ENCODE data around the gene GPRC5D.

GPRC5D gene

DNA sequence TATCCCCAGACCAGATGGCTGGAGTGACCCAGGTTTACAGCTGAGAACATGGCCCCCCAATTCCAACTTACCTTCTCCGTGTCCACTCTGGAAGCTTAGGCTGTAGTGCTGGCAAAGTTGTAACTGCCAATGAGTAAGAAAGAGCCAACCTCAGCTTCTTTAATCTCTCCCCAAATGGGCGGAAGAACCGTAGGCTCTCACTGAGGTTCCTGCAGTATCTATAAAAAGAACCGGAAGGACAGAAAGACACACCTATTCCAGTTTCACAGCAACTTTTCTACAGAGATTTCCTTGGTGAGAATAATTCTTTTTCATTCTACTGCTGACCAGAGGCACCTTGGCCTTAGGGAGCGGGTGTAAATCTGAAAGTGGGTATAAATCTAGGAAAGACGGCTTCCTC lies at the start of gene GPRC5D:
Gene GPRC5D, minus strand, starts transcription at position 135 of the 400 bp plus-strand sequence. CDS start 1,786 bp downstream, outside the sequence.
- DNase-seq = no peak

DNA sequence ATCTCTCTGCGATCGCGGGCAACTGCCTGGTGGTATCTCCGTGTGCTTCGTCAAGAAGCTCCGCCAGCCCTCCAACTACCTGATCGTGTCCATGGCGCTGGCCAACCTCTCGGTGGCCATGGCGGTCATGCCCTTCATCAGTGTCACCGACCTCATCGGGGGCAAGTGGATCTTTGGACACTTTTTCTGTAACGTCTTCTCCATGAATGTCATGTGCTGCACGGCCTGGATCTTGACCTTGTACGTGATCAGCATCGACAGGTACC lies 49.7 kb upstream of the GPRC5D start:
- no peak for DNase-seq

DNA sequence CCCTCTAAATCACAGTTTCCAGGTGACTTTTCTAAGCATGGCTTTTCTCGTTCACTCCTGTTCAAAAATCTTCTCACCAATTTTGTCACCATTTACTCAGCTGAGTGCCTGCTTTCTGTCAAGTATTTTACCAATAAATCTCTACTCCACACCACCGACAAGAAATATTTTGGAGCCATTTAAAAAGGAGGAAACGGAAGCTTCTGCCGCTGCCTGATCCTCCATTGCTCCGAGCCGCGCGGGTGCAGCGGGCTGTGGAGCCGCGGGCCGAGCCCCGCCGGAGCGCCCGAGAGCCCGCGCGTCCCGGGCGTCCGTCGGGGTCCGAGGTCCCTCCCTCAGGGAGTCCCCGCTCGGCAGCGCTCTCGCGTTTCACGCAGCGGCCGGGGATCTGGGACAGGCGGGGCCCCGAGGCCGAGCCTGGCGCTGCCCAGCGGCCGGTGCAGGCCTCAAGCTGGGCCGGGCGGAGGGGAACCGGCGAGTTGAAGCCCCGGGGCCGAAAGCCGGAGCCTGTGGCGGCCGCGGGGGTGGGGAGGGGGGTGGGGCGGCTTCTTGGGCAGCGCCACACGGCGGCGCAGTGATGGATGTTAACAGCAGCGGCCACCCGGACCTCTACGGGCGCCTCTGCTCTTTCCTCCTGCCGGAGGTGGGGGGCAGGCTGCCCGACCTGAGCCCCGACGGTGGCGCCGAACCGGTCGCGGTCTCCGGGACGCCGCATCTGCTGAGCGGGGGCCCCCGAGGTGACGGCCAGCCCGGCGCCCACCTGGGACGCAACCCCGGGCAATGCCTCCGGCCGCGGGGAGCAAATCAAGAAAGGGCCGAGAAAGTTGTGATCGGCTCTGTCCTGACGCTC lies 49.2 kb upstream of the GPRC5D start:
- DNase-seq = peak; percentile 72

DNA sequence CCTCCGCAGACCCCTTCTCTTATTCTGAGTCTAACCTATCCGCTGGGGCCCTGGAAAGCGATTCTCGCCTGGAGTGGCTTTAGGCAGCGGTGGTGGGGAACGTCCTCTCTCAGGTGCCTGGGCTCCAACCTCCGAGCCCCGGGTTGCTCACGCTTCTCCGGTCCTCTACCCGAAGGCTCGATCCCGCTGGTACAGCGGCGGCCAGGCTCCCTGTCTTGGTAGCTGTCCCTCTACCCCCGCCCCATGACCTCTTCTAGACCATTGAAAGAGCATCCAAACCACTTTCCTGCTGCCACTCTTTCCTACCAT lies 48.6 kb upstream of the GPRC5D start:
- peak; percentile 67 for DNase-seq

DNA sequence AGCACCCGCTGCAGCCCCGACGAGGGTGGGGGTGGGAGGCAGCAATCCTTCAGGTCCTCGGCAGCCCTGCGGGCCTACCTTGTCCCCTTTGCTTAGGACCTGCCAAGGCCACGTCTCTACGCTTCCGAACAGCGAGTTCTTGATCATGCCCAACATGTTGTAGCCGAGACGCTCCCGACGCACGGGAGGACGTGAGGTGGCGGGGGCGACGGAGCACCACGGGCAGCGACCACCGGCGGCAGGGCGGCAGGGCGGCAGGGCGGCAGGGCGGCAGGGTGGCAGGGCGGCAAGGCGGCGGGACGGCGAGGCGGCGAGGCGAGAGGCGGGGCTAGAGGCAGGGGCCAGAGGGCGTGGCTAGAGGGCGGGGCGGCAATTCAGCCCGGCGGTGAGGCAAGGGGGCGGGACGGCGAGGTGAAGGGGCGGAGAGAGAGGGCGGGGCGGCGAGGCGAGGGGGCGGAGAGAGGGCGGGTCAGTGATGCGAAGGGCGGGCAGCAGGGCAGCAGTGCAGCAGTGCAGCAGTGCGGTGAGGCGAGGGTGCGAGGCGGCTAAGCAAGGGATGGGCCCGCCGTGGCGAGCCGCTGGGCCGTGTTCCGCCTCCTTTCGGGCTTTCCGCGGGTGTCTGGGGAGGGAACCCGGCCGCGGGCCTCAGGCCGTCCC lies 48.1 kb upstream of the GPRC5D start, which contains the start of gene HEBP1:
Gene HEBP1, minus strand, starts transcription at position 307 of the 657 bp plus-strand sequence. Its CDS starts 151 bp downstream, at position 156.
- peak; percentile 86 for DNase-seq

DNA sequence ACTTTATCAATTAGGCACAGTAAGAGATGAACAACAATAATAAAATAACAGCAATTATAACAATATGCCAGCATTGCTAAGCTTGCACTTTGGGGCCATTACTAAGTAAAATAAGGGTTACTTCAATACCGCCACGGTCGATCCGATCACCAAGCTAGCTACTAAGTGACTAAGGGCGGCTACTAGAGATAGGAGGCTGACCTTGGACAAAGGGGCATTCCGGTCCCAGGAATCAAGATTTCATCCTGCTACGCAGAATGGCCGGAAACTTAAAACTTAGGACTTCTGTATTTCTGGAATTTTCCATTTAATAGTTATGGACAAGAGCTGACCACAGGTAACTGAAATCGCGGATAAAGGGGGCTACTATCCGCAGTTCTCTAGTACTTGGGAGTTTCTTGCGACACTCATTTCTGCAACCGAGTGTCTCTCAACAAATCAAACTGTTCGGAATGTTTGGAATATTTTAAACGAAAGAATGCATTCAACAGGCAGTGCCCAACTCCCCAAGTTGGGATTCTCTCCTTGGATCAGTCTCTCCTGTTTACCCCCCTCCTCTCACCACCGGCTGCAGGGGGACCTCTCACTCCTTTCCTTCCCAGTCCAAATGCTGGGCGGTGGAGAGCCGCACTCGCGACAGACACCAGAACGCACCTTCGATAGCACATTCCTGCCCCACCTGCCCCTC lies 47.4 kb upstream of the GPRC5D start:
- no peak for DNase-seq

DNA sequence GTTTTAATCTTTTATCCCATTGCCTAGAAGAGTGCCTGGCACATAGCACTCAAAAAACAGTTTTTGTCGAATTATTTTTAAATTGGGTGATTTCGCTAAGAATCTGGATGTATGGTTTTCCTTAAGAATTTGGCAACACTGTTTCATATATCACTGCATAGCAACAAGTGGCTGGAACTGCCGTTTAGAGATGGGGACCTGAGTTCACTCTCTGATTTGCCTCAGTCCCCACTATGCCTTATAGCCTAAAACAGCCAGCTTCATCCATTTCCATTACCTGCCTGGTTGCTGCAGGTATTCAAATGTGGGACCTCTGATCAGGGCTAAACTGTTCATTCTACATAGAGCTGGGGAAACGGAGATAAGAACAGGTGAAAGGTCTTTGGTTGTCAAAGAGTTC lies 46.3 kb upstream of the GPRC5D start:
- no peak for DNase-seq

DNA sequence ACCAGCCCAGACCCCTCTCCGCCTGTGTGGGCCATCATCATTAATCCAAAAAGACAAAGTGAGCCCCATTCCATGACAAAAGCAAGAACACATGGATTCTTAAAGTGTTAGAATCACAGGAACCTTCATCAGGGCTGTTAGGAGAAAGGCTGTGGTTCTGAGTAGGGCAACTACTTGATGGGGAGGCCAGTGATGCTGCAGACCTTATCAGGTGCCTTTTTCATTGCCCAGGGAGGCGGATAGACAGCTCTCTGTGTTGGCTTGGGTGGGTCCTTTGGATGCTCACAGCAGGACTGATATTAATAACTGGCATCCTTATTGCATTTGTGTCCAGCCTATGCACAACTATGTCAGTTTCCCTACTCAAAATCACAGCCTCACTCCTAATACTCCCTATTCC lies 45.8 kb upstream of the GPRC5D start:
- DNase-seq = no peak

DNA sequence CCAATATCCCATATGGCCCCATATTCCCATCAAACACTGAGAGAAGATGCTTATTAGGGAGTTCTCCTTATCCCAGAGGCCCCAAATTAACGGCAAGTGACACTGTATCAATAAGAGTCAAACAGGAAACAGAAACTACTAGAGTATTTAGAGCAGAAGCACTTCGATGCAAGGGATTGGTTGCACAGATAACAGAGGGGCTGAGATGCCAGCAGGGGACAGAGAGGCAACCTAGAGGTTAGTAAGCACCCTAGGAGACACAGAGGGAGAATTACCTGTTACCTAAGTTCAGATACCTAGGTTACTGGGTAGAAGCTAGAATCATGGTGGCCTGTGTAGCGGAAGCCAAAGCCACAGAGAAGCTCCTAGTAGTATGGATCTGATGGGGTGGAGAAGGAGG lies 45.2 kb upstream of the GPRC5D start:
- no peak for DNase-seq

DNA sequence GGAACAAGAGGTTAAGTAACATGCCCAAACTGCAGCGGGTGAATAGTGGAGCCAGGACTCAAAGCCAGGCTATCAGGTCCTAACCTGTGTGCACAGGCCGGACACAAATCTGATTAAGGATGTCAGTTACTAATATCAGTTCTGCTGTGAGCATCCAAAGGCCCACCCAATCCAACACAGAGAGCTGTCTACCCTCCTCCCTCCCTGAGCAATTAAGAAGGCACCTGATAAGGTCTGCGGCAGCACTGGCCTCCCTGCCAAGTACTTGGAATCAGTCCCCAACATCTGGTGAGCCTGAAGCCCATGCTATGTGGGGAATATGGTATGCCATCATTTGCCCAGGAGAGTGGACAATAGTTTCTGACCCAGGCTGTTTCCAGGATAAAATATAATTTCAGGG lies 44.2 kb upstream of the GPRC5D start:
- DNase-seq = no peak

DNA sequence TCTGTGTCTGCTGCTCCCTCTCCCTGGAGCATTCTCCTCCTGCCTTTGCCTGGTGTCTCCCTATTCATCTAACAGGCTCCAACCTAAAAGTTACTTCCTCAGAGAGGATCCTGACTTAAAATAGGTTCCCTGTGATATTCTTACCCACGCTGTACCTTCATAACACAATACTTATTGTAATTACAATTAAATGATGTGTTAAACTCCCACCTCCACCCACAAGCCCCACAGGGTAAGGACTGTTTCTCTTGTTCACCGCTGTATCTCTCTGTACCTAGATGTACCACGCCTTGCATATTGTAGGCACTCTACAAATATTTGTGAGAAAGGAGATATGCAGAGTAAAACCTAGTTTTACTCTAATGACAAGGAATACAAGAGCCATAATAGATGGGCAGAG lies 43.1 kb upstream of the GPRC5D start:
- no peak for DNase-seq

DNA sequence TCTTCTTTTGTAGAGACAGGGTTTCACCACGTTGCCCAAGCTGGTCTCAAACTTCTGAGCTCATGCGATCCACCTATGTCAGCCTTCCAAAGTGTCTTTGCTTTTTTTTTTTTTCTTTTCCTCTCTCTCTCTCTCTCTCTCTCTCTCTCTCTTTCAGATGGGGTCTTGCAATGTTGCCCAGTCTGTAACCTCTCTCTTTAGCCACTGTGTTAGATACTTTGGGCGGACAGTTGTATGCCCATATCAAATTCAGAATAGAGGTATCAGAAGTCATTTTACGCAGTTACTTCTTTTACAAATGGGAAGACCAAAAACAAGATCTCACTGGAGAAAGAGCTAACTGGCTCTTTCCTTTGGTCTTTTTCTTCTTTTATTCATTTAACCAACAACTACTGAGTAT lies 41.4 kb upstream of the GPRC5D start:
- no peak for DNase-seq

DNA sequence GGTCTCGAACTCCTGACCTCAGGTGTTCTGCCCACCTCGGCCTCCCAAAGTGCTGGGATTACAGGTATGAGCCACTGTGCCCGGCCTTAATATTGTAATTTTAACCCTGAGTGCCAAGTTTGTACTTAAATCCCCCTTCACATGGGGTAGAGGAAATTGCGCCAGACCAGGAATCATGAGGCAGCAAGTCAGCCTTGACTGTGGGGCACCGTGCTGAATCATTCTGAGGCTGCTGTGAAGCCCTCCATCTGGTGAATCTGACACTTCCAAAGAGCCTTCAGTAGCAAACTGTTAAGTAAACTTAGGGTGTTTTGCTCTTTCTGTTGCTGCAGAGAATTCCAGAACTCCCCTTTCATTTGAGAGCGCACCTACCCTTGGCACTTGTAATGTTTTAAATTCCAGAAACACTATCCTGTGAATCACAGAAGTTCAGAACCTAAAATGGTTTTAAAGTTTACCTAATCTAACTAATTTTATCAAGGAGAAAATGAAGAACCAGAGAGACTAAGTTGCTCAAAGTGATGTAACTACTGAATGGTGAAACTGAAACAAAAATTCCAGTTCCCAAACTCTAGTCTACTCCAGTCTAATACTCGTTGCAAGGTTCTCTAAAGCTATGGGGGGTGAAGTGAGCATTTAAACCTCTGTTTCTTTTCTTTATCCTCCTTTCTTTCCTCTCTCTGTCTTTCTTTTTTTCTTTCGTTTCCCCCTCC lies 40.6 kb upstream of the GPRC5D start:
- no peak for DNase-seq

DNA sequence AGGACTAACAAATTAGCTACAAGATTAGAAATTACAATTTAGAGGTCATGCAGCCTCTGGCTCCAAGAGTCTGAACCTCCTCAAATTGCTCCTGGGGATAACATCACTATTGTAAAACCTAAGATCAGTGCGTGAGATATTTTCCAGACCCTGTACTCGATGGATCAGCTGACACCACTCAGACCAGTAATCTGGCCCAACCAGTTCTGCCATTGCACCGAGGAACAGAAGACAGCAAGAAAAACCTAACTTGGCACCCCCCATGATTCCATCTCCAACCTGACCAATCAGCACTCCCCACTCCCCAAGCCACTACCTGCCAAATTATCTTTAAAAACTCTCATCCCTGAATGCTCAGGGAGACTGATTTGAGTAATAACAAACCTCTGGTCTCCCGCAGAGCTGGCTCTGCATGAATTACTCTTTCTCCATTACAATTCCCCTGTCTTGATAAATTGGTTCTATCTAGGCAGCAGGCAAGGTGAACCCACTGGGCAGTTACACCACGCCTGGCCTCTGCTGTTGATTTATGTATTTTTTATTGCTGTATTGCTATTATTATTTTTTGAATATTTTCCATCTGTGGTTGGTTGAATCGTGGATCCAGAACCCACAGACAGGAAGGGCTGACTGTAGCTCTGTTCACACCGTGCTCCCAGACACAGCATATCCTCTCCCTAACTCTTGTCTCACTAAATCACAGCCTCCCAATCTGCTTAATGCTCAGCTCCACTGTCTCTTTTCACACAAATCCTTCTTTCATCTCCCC lies 38.9 kb upstream of the GPRC5D start:
- DNase-seq = peak; percentile 29

DNA sequence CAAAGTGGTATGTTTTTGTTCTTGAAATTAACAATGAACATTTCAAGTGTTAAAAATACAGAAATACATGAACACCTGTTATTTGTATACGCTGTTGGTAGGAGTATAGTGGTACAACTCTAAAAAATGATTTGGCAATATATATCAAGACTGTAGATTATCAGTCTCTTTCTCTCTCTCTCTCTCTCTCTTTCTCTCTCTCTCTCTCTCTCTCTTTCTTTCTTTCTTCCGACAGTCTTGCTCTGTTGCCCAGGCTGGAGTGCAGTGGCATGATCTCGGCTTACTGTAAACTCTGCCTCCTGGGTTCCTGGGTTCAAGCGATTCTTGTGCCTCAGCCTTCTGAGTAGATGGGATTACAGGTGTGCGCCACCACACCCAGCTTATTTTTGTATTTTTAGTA lies 35.5 kb upstream of the GPRC5D start:
- DNase-seq = no peak

DNA sequence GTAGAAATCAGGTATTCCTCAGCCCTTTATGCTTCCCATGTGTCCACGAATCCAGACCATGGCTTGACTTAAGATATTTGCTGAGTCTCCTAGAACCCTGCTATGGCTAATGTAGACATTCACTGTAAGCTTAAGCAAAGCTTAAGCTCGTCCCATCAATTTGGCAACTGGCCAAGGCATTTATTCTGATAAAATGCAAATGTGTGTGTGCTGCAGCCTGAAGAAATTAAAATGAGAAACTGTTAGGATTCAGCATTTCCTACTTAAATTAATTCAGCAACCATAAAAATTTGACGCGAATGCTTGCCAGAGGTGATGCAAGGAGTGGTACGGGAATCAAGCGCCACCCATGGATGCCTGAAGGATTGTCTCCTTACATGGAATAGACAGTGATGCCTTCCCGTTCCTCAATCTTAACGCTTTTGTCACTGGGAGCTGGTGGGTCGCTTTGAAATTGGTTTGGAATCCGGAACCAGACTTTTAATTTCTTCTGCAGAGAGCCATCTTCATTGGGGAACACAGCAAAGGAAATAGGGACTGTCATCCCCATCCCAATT lies 34.9 kb upstream of the GPRC5D start:
- DNase-seq = peak; percentile 2

DNA sequence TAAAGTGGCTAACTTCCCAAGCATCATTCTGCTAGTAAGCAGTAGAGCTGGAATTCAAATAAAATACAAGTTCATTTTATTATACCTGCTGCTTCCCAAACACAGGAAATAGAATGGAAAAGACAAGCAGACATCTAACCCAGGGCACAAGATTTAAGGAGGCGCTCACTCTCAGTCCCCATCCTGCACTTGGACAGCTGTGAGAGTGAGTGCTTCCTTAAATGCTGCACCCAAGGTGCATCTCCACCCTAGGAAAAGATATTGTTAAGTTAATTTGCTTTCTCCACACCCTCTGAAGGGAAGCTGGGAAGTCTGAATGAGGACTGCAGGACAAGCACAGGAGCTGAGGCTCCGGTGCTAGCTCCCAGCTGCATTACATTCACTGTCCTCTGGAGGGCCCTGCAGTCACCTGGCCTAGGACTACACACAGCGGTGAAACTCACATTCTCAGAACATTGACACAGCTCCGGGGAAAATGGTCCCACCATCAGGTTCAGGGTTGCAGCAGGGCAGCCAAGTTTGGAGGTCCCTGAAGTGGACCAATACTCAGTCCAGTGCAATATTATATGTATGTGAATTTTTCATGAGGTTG lies 33.9 kb upstream of the GPRC5D start:
- DNase-seq = peak; percentile 21

DNA sequence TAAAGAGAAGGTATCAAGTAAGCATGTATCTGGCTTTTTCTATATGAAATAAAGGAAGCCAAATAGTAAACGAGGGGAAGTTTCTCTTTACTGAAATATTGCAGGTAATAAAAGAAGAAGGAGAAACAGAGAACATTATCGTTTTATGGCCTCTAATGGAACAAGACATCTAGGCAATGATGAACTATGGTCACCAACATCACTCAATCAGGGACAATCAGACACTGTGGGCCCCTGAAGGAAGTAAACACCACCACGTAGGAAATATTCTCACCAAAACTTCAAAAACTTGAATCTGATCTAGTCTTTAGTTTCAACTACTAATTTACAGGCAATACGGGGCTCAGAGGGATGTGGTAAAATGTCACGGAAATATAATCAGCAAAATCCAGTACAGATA lies 32.2 kb upstream of the GPRC5D start:
- DNase-seq = no peak

DNA sequence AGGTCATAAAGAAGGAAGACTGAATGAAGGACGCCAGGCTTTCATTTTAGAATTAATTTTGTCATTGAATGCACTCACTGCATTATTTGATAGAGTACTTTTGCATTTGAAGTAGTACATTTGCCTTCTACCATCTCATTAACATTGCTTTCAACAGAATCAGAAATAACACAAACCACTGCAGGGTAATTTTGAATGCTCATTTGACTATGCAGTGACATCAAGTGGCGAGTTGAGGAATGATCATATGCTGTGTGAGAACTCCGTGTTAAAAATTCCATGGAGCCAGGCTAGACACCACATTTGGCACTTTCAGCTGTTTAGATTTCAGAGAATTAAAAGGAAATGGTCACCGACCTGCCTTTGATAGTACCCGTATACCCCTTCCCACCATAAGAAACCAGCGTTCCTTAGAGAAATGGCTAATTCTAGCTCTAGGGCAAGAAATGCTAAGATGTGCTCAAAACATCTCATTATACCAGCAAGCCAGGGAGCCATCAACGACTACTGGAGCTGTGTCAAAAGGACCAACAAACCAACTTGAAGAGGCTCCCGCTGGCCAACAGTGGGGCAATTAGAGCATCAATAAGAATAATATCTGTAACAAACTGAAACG lies 31.6 kb upstream of the GPRC5D start:
- DNase-seq = peak; percentile 43

DNA sequence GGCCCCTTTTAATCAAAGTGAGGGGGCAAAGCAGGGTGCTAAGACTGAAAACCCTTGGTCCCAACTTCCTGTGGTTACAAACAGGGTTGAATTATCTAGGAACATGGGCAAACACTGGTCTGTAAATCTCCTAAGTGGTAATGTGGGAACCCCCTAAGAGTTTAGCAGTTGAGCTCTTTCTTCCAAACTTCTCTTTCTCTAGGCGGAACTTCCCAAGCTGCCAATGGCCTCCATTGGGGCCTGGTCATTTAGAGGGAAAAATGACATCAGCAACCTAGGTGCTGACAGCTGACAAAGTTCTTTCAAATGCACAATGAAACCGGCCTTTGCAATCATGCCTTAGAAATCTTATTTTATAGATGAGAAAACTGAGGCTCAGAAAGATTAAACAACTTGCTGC lies 30.4 kb upstream of the GPRC5D start:
- no peak for DNase-seq

DNA sequence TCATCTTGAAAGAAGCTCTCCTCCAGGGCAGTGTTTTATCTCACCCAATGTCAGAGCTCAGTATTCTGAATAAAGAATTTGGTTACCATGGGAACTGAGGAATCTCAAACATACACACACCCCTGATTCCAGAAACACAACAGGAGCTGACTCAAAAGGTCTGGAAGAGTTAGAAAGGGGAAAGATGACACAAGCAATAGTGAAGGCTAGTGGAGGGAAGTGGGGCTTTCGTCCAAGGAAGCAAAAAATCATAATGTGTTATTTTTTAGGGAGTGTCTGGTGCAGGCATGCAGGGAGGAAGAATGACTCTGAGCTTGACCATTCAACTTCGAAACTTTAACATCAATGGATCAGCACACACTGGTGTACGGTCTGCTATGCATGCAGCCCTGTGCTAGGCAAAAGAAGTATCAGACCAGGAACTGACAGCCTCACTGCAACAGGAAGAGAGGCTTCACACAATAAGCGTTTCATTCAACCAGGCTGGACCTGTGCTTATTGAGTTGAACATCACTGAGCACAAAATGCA lies 27.8 kb upstream of the GPRC5D start:
- no peak for DNase-seq

Data from NCI-H69 (cell line).